Mucosa of rectum (tissue), 2 donors: ENCODE results near the gene NFIA.

Experiments used
- H3K27ac ChIP-seq, 2 donors: one replicate each; pipeline ENCODE4 v1.7.0; 2013; ENCODE audit warnings: inconsistent platforms in 2 of 2, low read depth in 2 of 2, low read length in 2 of 2
- H3K27me3 ChIP-seq, 2 donors: one replicate each; pipeline ENCODE4 v1.7.0; 2013; ENCODE audit warnings: low read length in 2 of 2; ENCODE audit not compliant: control insufficient read depth in 2 of 2, insufficient read depth in 2 of 2
- H3K36me3 ChIP-seq, 2 donors: one replicate each; pipeline ENCODE4 v1.7.0; 2013; ENCODE audit warnings: low read length in 2 of 2; ENCODE audit not compliant: control insufficient read depth in 2 of 2, insufficient read depth in 2 of 2
- H3K4me1 ChIP-seq, 2 donors: one replicate each; pipeline ENCODE4 v1.7.0; 2013; ENCODE audit warnings: low read length in 2 of 2, mild to moderate bottlenecking in 1 of 2; ENCODE audit not compliant: control insufficient read depth in 2 of 2, insufficient read depth in 2 of 2
- H3K4me3 ChIP-seq, 2 donors: one replicate each; pipeline ENCODE4 v1.7.0; 2013; ENCODE audit warnings: low read length in 2 of 2
- H3K9ac ChIP-seq, 2 donors: one replicate each; pipeline ENCODE4 v1.7.0; 2013; ENCODE audit warnings: low read length in 2 of 2, low read depth in 1 of 2, mild to moderate bottlenecking in 1 of 2
- H3K9me3 ChIP-seq, 2 donors: one replicate each; pipeline ENCODE4 v1.7.0; 2013; ENCODE audit warnings: low read length in 2 of 2; ENCODE audit not compliant: control insufficient read depth in 2 of 2
- donor health status: healthy.
- donor health status: Normal muscosa, but diverticular disease.

Gene NFIA

GRCh38 chr1:61287014-61287413, 204.7 kb downstream of the NFIA start:
- no peaks in the 10 kb centered on the region for H3K27me3 ChIP-seq
- no peak overlapping the region for H3K4me3 ChIP-seq
- H3K9ac ChIP-seq: no peak overlapping the region
- H3K27ac ChIP-seq: no peak overlapping the region
- H3K9me3 ChIP-seq: no peaks in the 10 kb centered on the region
- no peaks in the 10 kb centered on the region for H3K4me1 ChIP-seq
- H3K36me3 ChIP-seq: no peaks in the 10 kb centered on the region

DNA sequence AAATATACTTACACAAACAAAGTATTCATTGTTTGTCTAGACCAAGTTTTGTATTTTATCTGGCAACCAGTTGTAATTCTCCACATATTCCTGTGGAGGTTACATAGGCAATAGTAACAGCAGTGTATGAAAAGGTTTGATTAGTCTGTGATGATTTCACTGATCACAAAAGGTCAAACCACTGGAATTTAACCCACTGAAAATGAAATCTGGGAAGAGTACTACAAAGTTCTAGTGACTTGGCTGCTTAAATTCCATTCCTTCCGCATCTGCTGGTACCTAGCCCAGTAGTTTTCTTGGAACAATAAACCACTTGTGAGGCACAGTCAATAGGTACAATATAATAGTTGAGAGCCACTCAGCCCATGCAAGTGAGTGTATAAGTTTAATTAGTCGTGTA, 205.4 kb downstream of the NFIA start:
- no peak overlapping the region for H3K4me3 ChIP-seq
- no peaks in the 10 kb centered on the region for H3K9me3 ChIP-seq
- H3K36me3 ChIP-seq: no peaks in the 10 kb centered on the region
- no peaks in the 10 kb centered on the region for H3K4me1 ChIP-seq
- H3K9ac ChIP-seq: no peak overlapping the region
- no peak overlapping the region for H3K27ac ChIP-seq
- H3K27me3 ChIP-seq: no peaks in the 10 kb centered on the region

- H3K36me3 ChIP-seq: no peaks in the 10 kb centered on the region
- no peaks in the 10 kb centered on the region for H3K9me3 ChIP-seq
- H3K4me1 ChIP-seq: no peaks in the 10 kb centered on the region
- no peaks in the 10 kb centered on the region for H3K27me3 ChIP-seq
- no peak overlapping the region for H3K4me3 ChIP-seq
- H3K9ac ChIP-seq: no peak overlapping the region
- no peak overlapping the region for H3K27ac ChIP-seq
Observed at GRCh38 chr1:61289232-61290098, 207.1 kb downstream of the NFIA start.

DNA sequence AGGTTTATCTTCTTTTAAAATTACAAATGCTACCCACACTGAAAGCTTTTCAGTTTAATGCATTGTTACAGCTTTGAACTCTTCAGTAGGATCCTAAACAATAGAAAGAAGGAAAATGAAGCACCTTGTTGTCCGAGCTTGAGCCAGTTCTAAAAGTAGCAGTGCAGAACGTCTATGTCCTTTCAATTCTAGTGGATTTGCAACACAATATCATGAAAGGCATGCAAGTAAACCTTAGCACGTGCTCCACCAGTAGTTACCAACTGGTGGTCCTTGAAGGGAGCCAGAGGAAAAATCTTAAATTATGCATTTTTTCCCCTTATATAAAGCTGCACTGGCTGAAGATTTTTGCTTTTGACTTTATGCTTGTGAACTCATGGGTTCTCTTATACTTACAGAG, 208.2 kb downstream of the NFIA start:
- Histone ChIP-seq H3K4me1 (no peaks in the 10 kb centered on the region), H3K36me3 (no peaks in the 10 kb centered on the region), H3K27ac (no peak overlapping the region), H3K9me3 (no peaks in the 10 kb centered on the region), H3K27me3 (no peaks in the 10 kb centered on the region), H3K4me3 (no peak overlapping the region), H3K9ac (no peak overlapping the region)

DNA sequence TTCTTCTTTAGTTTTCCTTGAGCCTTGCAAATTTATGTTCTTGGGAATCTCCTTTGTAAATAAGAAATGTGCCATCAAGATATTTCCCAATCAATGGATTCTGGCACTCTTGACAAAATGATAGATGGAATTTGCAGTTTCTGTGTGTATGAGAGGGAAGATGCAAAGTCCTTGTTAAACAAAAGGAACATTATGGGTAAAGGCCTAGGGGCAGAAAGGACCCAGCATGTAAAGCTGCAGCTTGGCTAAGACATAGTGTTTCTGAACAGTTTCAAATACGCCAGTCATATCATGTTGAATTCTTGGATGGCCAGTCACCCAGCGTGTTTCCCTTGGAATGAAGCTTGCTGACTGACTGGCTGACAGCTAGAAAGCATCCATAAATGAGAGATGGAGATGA, 210.8 kb downstream of the NFIA start:
- H3K4me1 ChIP-seq: no peaks in the 10 kb centered on the region
- H3K27ac ChIP-seq: no peak overlapping the region
- no peak overlapping the region for H3K4me3 ChIP-seq
- H3K9me3 ChIP-seq: no peaks in the 10 kb centered on the region
- H3K9ac ChIP-seq: no peak overlapping the region
- H3K36me3 ChIP-seq: no peaks in the 10 kb centered on the region
- H3K27me3 ChIP-seq: no peaks in the 10 kb centered on the region

GRCh38 chr1:61293986-61294504, 211.7 kb downstream of the NFIA start:
- Histone ChIP-seq H3K4me1 (no peaks in the 10 kb centered on the region), H3K27me3 (no peaks in the 10 kb centered on the region), H3K36me3 (no peaks in the 10 kb centered on the region), H3K9ac (no peak overlapping the region), H3K9me3 (no peaks in the 10 kb centered on the region), H3K4me3 (no peak overlapping the region), H3K27ac (no peak overlapping the region)

DNA sequence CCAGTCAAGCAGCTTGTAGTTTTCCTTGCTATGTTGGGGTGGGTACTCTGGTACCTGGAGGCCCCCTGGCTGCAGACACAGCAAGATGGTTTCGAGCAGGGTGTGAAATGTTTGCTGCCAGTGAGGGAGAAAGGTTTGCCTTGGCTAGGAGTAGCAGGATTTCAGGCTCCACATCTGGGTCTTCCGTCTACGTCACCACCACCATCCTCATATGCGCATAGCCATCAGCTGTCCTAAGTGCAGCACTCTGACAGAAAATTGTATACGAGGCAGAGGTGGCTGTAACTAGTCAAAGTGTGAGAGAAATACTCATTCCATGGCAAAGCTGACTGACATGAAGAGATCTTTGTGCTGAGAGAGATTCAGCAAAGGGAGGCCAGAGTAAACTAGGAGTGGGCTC, 212.6 kb downstream of the NFIA start:
- no peak overlapping the region for H3K9ac ChIP-seq
- H3K4me3 ChIP-seq: no peak overlapping the region
- no peaks in the 10 kb centered on the region for H3K4me1 ChIP-seq
- no peak overlapping the region for H3K27ac ChIP-seq
- no peaks in the 10 kb centered on the region for H3K36me3 ChIP-seq
- no peaks in the 10 kb centered on the region for H3K27me3 ChIP-seq
- no peaks in the 10 kb centered on the region for H3K9me3 ChIP-seq

DNA sequence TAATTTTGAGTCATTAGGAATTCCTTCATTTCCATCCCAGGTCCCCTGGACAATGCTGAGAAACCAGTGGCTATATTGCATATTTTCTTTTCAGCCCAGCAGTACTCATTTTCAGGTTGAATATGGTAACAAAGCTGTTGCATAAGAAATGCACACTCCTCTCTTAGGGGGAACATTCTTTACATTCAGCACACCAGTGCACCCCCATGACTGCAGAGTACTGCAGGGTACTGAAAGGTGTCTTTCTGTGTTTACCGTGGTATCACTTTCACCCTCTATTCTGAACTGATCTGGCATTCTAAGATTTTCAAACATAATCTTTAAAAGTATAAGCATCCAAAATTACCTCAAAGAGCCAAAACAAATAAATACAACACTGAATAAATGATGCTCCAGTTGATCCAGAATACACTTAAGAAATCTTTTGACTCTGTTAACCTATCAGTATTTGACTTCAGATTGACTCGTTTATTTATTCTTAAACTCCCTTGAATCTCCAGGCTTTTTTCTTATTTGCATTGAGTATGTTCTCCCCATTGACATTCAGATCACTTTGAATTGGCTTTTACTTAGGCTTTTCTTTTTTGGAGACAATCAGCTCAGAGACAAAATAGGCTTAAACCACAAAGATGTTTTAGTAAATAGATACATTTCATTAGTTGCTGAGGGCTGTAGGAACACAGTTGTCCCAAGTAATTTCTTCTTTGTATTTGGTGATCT, 213.6 kb downstream of the NFIA start:
- no peak overlapping the region for H3K4me3 ChIP-seq
- H3K27ac ChIP-seq: no peak overlapping the region
- no peaks in the 10 kb centered on the region for H3K36me3 ChIP-seq
- H3K9me3 ChIP-seq: no peaks in the 10 kb centered on the region
- no peaks in the 10 kb centered on the region for H3K4me1 ChIP-seq
- H3K27me3 ChIP-seq: no peaks in the 10 kb centered on the region
- H3K9ac ChIP-seq: no peak overlapping the region

DNA sequence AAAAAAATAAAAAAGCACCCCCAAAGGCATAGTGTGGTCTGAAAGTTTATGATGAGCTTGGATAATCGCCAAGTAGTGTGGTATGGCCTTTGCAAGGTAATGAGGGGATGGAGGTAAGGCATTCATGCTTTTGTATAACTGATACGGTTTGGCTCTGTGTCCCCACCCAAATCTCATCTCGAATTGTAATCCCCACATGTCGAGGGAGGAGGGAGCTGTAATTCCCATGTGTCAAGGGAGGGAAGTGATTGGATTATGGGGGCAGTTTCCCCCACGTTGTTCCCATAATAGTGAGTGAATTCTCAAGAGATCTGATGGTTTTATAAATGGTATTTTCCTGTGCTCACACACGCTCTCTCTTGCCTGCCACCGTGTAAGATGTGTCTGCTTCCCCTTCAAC, 215.5 kb downstream of the NFIA start:
- Histone ChIP-seq H3K9me3 (no peaks in the 10 kb centered on the region), H3K27ac (no peak overlapping the region), H3K36me3 (no peaks in the 10 kb centered on the region), H3K9ac (no peak overlapping the region), H3K4me1 (peaks cover 0 to 2% of the 10 kb centered on the region in 2 donors), H3K4me3 (no peak overlapping the region), H3K27me3 (no peaks in the 10 kb centered on the region)

GRCh38 chr1:61299463-61299862, 217.1 kb downstream of the NFIA start:
- Histone ChIP-seq H3K4me3 (no peak overlapping the region), H3K9me3 (no peaks in the 10 kb centered on the region), H3K27me3 (no peaks in the 10 kb centered on the region), H3K9ac (no peak overlapping the region), H3K27ac (peak overlapping the region in 1 of 2 donors; percentile 34), H3K36me3 (no peaks in the 10 kb centered on the region), H3K4me1 (peaks cover 0 to 2% of the 10 kb centered on the region in 2 donors)
